Measurements from ENCODE around the gene NDUFS2.
A peak's percentile ranks its signal among the peaks of the same experiment; 100 is the strongest.
"Not testable (repeated sequence)": the region's sequence is repeated elsewhere in the genome, so short reads cannot be mapped to it uniquely, and the experiment has no call there.

NDUFS2 gene

DNA sequence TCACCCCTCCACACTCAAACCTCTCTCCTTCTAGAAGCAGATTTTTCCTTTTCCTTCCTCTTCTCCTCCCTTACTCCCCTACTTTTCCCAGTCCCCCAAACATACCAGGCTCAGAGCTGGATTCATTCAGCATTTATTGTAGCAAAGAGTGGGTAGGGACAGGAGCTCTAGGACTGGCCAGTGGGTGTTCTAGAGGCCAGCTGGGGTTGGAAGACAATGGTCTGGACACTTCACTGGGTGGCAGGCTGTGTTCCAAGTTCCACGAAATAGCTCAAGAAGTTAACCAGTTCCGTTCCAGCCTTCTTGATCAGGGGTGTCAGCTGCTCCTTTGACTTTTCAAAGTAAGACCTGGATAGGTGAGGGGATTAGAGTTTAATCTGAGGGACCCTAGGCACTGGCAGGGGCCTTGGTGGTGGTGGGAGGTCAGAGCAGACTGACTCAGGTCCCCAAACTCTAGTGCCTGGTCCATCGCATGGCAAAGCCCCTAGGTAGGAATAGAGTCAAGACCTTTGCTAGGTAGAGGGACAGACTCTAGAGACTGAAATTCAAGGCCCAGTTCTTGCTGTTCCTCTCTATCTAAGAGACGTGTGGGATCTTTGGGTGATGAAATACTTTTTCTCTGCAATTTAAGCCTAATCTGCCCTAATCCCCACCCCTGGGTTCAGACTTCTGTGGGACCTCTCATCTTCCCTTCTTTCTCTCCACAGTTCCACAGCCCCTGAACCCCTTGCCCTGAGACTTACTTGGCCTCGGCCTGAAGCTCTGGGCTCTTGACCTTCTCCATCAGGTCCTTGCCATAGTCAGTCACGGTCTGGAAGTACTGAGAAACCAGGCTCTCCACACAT is 20.2 kb downstream of the NDUFS2 start:
- Mint-ChIP-seq H3K4me3 (no peak overlapping the region), H3K27me3 (peaks cover 0 to 10% of the 10 kb centered on the region in 2 donors), H3K9me3 (no peaks in the 10 kb centered on the region), H3K36me3 (ENCODE audit: insufficient read depth) (no peaks in the 10 kb centered on the region), H3K27ac (peak overlapping the region in 1 of 2 donors; percentile 2), H3K4me1 (ENCODE audit: low read depth in 2 of 2) (peaks cover 26 to 45% of the 10 kb centered on the region in 2 donors)
- DNase-seq (no peak), ATAC-seq (replicated peaks) (no peak)

DNA sequence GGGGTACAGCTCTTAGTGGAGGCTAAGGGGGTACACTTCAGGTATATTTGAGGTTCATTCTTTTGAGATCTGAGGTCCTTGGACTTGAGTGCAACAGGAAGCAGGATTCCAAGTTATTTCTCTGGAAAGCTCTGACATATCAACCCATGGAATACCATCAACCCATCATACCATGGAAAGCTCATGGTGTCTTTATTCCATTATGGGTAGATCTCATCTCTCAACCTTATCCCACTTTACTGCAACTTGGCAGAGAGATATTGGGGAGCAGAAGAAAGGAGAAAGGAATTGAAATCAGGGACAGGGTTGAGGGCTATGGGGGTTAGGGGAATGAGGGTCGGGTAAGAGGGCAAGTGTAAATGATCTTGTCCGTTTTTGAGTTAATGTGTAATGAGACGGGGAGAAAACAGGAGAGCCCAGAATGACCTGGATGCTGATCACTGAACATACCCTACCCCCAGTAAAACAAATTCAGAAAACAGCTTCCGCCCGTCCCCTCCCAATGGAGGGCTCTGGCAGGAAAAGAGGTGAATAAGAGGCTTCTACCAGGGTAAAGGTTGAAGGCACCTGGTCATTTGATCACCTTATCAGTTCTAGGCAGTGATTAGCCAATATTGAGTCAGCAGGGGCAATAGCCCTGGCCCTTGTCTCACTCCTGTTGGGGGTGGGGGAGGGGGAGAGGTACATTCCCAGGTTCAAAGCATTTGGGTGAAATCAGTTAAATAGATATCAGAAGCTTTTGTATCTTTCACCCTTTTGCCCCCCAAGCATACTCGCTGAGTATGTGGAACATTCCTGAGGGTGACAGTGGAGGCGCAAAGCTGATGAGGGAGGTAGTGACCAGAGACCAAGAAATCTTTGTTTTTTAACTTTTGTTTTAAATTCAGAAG is 21.9 kb downstream of the NDUFS2 start:
- no peak for DNase-seq
- H3K27ac Mint-ChIP-seq: no peak overlapping the region
- no peaks in the 10 kb centered on the region for H3K9me3 Mint-ChIP-seq
- H3K4me3 Mint-ChIP-seq: no peak overlapping the region
- peaks cover 0 to 10% of the 10 kb centered on the region in 2 donors for H3K27me3 Mint-ChIP-seq
- H3K4me1 Mint-ChIP-seq (ENCODE audit: low read depth in 2 of 2): peaks cover 24 to 35% of the 10 kb centered on the region in 2 donors
- peaks cover 4% of the 10 kb centered on the region for H3K36me3 Mint-ChIP-seq (ENCODE audit: insufficient read depth)
- no peak for ATAC-seq (replicated peaks)

DNA sequence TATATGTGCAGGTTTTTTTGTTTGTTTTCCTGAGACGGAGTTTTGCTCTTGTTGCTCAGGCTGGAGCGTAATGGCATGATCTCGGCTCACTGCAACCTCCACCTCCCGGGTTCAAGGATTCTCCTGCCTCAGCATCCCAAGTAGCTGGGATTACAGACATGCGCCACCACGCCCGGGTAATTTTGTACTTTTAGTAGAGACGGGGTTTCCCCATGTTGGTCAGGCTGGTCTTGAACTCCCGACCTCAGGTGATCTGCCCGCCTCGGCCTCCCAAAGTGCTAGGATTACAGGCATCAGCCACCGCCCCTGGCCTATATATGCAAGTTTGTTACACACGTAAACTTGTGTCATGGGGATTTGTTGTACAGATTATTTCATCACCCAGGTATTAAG is 22.5 kb downstream of the NDUFS2 start:
- ATAC-seq (replicated peaks); H3K9me3 Mint-ChIP-seq; H3K27me3 Mint-ChIP-seq; DNase-seq; H3K4me3 Mint-ChIP-seq; H3K36me3 Mint-ChIP-seq (ENCODE audit: insufficient read depth): not testable (repeated sequence)
- Mint-ChIP-seq H3K4me1 (ENCODE audit: low read depth in 2 of 2) (peaks cover 24 to 33% of the 10 kb centered on the region in 2 donors), H3K27ac (peak overlapping the region in 1 of 2 donors; percentile 91)

DNA sequence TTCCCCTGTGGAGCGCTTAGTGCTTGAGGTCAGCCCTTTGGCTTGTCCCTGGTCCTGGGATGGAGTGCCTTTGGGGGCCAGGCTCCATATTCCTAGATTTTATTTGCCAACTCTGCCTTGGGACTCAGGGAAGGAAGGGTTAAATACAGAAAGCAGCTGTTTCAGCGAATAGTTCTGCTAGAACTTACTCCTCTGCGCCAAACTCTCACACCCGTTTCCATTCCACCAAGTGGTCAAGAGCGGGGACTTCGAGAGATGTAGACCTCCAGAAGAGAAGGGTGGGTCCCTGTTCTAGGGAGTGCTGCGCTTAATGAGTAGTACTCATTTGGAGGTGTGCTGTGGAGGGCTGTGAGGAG is 23.0 kb downstream of the NDUFS2 start:
- Mint-ChIP-seq H3K36me3 (ENCODE audit: insufficient read depth) (peaks cover 9% of the 10 kb centered on the region), H3K4me1 (ENCODE audit: low read depth in 2 of 2) (peaks cover 24 to 33% of the 10 kb centered on the region in 2 donors), H3K27me3 (peaks cover 0 to 10% of the 10 kb centered on the region in 2 donors), H3K27ac (peak overlapping the region; percentile 89 to 91), H3K4me3 (peak overlapping the region; percentile 8 to 99), H3K9me3 (no peaks in the 10 kb centered on the region)
- DNase-seq (no peak), ATAC-seq (replicated peaks) (no peak)

DNA sequence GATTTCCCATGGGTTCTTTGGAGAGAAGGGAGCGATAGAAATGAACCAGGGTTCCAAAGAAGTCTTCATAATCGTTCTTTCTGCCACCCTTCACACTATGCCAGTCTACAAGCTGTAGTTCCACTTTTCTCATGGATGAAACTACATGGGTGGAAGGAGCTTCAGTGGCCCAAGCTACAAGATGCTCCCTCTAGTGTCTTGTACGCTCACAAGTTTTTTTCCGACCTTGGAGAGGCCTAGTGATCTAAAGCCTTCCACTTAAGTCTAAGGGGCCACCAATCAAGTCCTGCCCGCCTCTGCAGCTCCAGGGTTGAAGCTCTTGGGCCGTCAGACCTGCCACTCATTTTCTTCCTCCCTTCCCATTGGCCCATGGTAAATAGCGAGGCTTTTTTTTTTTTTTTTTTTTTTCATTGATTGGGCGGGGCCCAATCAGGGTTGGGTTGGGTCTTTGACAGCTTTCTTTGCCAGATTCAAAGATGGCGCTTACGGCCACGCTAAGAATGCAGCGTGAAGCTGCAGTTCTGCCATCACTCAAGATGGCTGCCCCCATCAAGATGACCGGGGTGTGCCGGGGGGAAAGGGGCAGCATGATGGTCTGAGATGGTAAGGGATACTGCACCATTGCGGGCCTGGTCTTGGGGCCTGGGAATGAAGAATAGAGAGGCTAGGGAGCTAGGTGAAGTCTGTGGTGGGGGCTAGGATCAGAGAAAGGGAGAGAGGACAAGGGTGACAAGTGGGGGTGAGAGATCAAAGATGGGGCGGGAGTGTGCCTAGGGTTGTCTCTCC is 23.6 kb downstream of the NDUFS2 start, which contains the start of gene TOMM40L:
TSS of gene TOMM40L (plus strand) at position 527 of the 786 bp plus-strand sequence. CDS start 430 bp downstream, outside the sequence.
- Mint-ChIP-seq H3K9me3 (no peaks in the 10 kb centered on the region), H3K4me1 (ENCODE audit: low read depth in 2 of 2) (peaks cover 24 to 33% of the 10 kb centered on the region in 2 donors), H3K4me3 (peak within 1 kb of the TSS; percentile 95 to 99), H3K36me3 (ENCODE audit: insufficient read depth) (peaks cover 9% of the 10 kb centered on the region), H3K27me3 (peaks cover 0 to 10% of the 10 kb centered on the region in 2 donors), H3K27ac (peak within 1 kb of the TSS; percentile 89 to 91)
- ATAC-seq (replicated peaks) (peak; percentile 96), DNase-seq (peak; percentile 84 to 89 (median 85))

DNA sequence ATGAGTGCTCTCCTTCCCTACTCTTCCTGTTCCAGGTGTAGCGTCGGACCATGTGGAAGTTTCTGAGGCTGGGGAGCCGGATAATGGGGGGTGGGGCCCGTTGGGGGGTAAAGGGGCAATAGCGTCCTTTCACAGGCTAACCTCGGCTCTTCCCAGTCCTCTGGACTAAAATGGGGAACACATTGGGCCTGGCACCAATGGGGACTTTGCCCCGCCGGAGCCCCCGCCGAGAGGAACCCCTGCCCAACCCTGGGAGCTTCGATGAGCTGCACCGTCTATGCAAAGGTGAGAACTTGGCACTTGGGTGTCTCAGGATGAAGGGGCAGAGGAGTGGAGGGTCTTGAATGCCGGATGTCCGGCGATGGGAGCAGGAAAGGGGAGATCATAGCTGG is 24.1 kb downstream of the NDUFS2 start:
- Mint-ChIP-seq H3K9me3 (no peaks in the 10 kb centered on the region), H3K27ac (peak overlapping the region; percentile 89 to 91), H3K4me3 (peak overlapping the region; percentile 95 to 99), H3K27me3 (peaks cover 0 to 10% of the 10 kb centered on the region in 2 donors), H3K36me3 (ENCODE audit: insufficient read depth) (peaks cover 9% of the 10 kb centered on the region), H3K4me1 (ENCODE audit: low read depth in 2 of 2) (peaks cover 24 to 33% of the 10 kb centered on the region in 2 donors)
- no peak for DNase-seq
- no peak for ATAC-seq (replicated peaks)

DNA sequence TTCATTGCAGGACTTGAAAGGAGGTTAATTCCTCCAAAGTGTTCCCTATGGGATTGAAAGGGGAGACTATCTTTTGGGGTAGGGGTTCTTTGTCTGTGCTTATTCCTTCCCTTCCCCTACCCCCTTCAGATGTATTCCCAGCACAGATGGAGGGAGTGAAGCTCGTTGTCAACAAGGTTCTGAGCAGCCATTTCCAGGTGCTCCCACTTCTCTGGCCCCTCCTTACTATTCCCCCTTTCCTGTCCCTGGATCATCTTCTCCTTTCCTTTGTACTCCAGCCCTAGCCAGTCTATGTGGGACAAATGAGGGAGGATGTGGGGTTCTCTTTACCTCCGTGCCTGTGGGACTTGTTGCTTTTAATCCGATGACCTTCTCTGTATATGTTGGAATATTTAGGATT is 24.6 kb downstream of the NDUFS2 start:
- H3K27me3 Mint-ChIP-seq: peaks cover 0 to 8% of the 10 kb centered on the region in 2 donors
- peaks cover 9% of the 10 kb centered on the region for H3K36me3 Mint-ChIP-seq (ENCODE audit: insufficient read depth)
- H3K9me3 Mint-ChIP-seq: no peaks in the 10 kb centered on the region
- H3K4me1 Mint-ChIP-seq (ENCODE audit: low read depth in 2 of 2): peaks cover 24 to 33% of the 10 kb centered on the region in 2 donors
- H3K27ac Mint-ChIP-seq: peak overlapping the region in 1 of 2 donors; percentile 71
- DNase-seq (no peak), ATAC-seq (replicated peaks) (no peak)
- peak overlapping the region; percentile 95 to 99 for H3K4me3 Mint-ChIP-seq

DNA sequence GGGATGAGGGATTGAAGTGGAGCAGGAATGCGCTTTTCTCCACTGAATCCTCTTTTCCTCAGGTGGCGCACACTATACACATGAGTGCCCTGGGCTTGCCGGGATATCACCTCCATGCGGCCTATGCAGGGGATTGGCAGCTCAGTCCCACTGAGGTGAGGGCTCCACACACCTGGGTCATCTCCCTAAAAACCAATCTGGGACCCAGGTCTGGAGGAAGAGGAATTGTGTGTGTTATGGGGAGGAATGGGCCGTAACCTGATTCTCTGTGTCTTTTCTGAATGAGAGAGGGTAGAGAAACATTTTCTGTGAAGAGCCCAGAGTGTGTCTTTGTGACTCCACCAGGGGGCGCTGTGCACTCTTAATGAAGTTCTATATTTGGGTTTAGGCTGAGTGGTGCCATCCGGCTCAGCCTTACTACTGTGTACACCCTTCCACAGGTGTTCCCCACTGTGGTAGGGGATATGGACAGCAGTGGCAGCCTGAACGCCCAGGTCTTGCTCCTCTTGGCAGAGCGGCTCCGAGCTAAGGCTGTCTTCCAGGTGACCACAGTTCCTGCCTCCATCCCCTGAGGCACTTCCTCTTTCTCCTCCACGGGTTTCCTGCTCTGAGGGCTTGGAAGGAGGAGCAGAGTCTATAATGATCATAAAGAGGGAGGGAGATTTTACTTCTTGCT is 25.2 kb downstream of the NDUFS2 start:
- peaks cover 9% of the 10 kb centered on the region for H3K36me3 Mint-ChIP-seq (ENCODE audit: insufficient read depth)
- H3K27me3 Mint-ChIP-seq: peaks cover 0 to 2% of the 10 kb centered on the region in 2 donors
- H3K4me1 Mint-ChIP-seq (ENCODE audit: low read depth in 2 of 2): peaks cover 24 to 33% of the 10 kb centered on the region in 2 donors
- H3K9me3 Mint-ChIP-seq: no peaks in the 10 kb centered on the region
- peak overlapping the region; percentile 95 to 99 for H3K4me3 Mint-ChIP-seq
- DNase-seq (peak; percentile 85 to 89 (median 86)), ATAC-seq (replicated peaks) (peak; percentile 41)
- H3K27ac Mint-ChIP-seq: peak overlapping the region; percentile 71 to 77

DNA sequence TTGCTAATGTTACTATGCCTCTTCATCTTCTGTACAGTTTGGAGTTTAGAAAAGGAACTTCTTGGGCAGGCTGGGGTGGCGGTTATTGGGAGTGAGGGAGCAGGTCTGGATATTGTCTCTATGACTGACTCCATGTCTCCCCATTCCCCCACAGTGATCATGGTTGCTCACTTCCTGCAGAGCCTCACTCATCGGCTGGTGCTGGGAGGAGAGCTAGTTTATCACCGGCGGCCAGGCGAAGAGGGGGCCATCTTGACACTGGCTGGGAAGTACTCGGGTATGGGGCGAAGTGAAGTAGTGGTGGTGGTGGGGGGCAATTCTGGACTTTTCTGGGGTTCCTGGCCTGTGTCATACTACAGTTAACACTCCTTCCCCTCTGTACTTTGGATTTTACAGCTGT is 25.9 kb downstream of the NDUFS2 start:
- Mint-ChIP-seq H3K9me3 (no peaks in the 10 kb centered on the region), H3K27ac (peak overlapping the region in 1 of 2 donors; percentile 77), H3K36me3 (ENCODE audit: insufficient read depth) (peaks cover 9% of the 10 kb centered on the region), H3K4me3 (no peak overlapping the region), H3K27me3 (no peaks in the 10 kb centered on the region), H3K4me1 (ENCODE audit: low read depth in 2 of 2) (peaks cover 24 to 33% of the 10 kb centered on the region in 2 donors)
- DNase-seq (no peak), ATAC-seq (replicated peaks) (no peak)

DNA sequence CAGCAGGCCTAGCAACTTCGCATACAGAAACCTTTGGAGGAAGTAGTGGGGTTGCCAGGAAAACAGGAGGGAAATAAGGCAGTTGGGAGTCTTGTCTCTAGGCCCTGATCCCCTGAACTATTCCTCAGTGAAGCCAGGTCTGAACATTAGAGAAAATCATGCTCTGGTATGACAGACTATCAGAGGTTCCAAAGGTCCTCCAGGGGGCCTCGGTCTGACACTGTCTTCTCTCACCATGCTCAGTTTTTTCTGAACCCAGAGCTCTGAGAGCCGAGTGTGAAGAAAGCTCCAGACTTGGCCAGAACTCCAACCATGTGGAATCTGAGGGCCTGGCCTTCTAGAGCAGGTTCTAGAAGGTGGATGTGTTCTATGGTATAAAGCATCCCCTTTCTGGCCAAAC is 27.7 kb downstream of the NDUFS2 start:
- Mint-ChIP-seq H3K9me3 (no peaks in the 10 kb centered on the region), H3K27ac (no peak overlapping the region), H3K4me3 (no peak overlapping the region), H3K27me3 (no peaks in the 10 kb centered on the region), H3K4me1 (ENCODE audit: low read depth in 2 of 2) (peaks cover 24 to 28% of the 10 kb centered on the region in 2 donors), H3K36me3 (ENCODE audit: insufficient read depth) (peaks cover 12% of the 10 kb centered on the region)
- no peak for ATAC-seq (replicated peaks)
- DNase-seq: no peak

DNA sequence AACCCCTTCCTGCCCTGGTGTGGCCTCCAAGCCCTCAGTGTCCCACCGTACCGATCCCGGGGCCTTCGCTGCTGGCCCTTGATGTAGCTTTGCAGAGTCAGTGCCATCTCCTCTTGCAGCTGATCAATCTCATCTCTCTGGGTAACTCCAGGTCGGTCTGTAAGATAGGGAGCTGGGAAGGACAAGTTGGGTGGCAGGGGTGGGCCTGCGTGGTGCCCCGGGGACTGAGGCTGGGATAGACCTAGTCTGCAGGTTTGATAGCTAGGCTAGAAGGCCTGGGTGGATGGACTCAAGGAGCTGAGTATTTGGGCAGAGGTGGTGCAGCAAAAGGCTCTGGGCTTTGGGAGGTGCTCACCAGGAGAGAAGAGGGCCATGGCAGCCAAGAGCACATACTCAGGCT is 28.6 kb downstream of the NDUFS2 start:
- ATAC-seq (replicated peaks) (no peak), DNase-seq (no peak)
- H3K9me3 Mint-ChIP-seq: no peaks in the 10 kb centered on the region
- peaks cover 20 to 23% of the 10 kb centered on the region in 2 donors for H3K4me1 Mint-ChIP-seq (ENCODE audit: low read depth in 2 of 2)
- no peaks in the 10 kb centered on the region for H3K27me3 Mint-ChIP-seq
- H3K36me3 Mint-ChIP-seq (ENCODE audit: insufficient read depth): peaks cover 12% of the 10 kb centered on the region
- no peak overlapping the region for H3K4me3 Mint-ChIP-seq
- peak overlapping the region in 1 of 2 donors; percentile 38 for H3K27ac Mint-ChIP-seq

DNA sequence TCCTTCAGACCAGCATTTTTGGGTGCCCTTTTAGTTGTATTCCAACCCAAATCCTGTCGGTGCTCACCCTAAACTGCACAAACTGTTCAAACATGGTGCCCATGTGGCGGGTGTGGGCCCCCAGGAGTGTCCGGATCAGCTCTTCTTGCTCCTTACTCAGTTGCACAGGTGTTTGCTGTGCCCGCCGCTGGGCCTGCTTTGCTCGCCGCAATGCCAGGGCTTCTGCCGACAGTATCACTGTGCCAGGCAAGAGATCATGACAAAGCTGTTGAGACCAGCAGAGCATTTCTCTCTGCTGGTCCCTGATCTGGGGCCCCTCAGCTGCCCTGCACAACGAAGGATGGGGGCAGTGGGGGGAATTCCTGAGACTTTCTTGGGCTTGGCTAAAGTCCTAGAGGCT is 30.9 kb downstream of the NDUFS2 start:
- H3K4me3 Mint-ChIP-seq: no peak overlapping the region
- no peaks in the 10 kb centered on the region for H3K9me3 Mint-ChIP-seq
- ATAC-seq (replicated peaks) (no peak), DNase-seq (no peak)
- H3K4me1 Mint-ChIP-seq (ENCODE audit: low read depth in 2 of 2): no peaks in the 10 kb centered on the region
- H3K27ac Mint-ChIP-seq: peak overlapping the region in 1 of 2 donors; percentile 28
- peaks cover 12% of the 10 kb centered on the region for H3K36me3 Mint-ChIP-seq (ENCODE audit: insufficient read depth)
- peaks cover 2 to 4% of the 10 kb centered on the region in 2 donors for H3K27me3 Mint-ChIP-seq
